ENCODE results near the gene RNF207.

RNF207 gene

DNA sequence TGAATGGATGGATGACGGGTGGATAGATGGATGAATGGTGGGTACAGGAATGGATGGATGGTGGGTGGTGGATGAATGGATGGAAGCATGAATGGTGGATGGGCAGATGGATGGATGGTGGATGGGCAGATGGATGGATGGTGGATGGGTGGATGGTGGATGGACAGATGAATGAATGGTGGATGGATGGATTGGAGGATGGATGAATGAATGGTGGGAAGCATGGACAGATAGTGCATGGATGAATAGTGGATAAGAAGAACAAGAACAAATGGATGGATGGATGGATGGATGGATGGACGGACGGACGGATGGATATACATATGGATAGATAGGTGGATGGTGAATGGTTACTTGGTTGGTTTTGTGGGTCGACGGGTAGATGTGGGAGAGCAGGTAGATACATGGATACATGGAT, 30.5 kb upstream of the RNF207 start:
- no peak for DNase-seq

DNA sequence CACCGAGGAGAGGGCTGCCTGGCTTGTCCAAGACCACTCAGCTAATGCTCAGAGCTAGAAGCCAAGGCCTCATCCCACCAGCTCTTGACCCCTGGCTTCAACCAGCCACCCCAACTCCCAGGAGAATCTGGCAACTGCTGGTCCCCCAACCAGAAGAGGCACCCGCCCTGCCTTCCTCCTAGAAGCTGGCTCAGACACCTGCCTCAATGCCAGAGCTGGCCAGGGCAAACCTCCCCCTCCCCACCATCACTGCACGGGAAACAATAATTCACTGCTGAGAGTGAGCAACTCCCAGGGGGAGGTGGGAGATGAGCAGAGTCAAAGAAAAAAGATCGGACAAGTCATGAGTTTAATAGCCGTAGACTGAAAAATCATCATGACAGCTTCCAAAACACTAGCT, 29.1 kb upstream of the RNF207 start:
- no peak for DNase-seq

DNA sequence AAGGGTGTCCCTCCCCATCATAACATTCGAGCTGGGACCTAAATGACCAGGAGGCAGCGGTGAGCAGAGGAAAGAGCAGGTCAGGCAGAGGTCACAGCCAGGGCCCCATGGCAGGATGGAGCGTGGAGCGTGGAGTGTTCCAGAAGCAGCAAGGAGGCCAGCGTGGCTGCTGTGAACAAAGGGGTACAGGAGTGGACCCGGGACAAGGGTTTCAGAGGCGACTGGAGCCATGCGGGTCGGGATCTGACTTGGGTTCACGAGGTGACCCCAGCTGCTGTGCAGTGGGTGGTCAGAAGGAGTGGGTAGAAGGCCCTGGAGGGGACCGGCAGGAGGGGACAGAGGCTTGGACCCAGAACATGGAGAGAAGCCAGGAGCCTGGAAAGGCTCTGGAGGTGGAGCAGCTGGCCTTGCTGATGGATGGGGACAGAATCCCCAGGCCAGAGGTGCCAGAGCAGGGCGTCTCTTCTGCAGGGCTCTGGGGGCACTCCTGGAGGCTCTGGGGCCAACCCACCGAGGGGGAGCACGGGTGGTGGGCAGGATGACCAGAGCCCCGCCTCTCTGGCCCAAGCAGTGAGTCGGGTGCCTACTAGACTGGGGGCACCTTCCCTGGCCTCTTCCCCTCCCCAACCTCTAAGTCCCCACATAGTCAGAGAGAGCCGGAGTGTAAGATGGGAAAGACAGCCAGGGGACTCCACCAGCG, 28.1 kb upstream of the RNF207 start:
- no peak for DNase-seq

DNA sequence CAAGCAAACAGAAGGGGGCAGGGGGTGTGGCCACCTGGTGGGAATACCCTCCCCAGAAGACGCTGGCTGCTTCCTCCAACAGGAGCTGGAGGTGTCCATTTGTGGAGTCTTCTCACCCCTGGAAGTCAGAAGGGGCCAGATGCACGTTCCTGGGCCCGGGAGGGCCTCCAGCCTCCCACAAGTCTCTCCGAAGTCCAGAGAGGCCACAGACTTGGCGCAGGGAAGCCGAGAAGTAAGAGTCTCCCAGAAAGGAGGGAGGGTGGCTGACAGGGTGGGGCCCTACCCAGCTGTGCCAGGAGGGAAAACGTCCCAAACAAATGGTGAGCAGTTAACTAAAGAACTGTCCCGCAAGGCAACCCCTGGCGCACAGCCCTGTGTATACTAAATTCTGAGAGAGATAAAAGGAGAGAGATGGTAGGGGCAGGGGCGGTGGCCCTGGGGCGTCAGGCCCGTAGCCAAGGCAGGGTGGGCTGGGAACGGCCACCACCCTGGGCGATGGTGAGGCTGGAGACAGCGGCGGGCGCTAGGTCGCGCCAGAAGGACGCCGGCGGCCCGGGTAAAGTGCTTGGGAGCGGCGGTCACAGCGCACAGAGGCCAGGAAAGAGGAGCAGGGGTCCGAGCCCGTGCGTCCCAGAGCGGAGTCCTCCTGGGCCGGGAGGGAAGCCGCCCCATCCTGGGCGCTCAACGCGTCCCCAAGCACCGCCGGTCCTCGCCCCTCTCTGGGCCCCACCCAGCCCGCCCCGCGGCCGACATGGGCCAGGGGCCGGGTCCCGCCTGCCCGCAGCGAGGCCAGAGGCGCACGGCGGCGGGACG, 27.0 kb upstream of the RNF207 start:
- DNase-seq: no peak

DNA sequence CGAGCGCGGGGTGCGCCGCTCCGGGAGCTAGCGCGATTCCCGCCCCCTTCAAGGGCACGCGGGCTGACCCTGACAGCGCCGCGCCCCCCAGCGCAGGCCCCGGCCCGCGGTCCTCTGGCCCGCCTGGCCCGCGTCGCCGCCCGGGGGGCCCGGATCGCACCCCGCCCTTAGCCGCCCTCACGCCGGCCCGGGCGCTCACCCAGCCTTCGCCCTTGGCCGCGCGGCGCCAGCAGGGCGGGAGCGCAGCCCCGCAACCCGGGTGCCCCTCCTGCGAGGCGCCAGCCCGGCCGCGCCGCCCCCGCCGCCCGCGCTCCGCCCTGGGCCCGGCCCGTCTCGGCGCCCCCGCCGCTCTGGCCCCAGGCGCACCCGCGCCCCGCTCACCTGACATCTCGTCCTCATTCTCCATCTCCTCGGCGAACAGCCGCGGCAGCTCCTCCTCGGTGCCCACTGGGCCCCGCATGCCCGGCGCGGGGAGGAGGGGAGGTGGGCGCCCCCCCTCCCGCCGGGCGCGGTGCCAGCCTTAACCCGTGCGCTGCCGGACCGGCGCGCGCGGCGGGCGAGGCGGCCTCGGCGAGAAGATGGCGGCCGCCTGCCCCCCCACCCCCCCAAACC, 26.2 kb upstream of the RNF207 start:
- no peak for DNase-seq

DNA sequence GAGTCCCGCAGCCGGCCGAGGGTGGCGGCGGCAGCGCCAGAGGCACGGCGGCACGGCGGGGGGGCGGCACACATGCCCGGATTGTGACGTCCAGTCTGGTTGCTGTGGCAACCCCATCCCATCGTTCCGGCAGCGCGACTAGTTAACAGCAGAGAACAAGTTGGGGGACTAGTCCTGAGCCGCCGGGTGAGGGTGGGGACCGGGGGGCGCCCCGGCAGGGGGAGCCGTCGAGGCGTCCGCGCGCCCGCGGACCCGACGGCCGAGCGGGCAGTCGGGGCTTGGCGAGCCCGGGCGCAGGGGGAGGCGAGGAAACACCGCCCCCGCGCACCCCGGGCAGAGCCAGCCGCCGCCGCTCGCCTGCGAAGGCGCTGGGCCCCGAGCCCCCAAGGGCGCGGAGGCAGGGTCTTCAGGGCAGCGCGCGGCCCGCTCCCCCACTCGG, 25.6 kb upstream of the RNF207 start, which contains the start of gene CHD5:
Gene CHD5, minus strand, starts transcription at position 54 of the 439 bp plus-strand sequence. CDS start 298 bp downstream, outside the sequence.
- DNase-seq: no peak

DNA sequence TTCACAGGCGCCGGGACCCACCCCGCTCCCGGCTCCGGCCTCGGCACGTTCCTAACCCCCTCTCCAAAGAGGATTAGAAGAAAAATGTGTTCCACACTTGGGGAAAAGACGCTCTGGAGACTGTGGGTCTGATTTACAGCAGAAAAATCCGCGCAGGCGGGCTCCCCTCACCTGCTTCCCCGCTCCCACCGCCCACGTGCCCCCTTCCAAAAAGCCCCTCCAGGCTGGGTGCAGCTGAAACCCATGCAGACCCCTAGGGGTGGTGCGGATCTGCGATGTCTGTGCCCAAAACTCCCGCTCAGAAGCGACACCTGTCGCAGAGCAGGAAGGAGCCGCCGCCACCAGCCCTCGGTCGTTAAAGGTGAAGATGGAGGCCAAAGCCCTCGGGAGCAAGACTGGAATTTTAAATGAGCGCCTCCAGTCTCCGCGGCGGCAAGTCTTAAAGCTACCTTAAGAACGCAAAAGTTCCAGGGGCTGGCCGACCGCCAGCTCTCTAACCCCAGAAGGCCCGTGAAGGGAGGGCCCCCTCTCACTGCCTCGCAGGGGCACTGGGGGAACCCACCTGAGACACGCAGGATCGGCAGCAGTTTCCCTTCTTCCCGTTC, 25.1 kb upstream of the RNF207 start:
- no peak for DNase-seq

DNA sequence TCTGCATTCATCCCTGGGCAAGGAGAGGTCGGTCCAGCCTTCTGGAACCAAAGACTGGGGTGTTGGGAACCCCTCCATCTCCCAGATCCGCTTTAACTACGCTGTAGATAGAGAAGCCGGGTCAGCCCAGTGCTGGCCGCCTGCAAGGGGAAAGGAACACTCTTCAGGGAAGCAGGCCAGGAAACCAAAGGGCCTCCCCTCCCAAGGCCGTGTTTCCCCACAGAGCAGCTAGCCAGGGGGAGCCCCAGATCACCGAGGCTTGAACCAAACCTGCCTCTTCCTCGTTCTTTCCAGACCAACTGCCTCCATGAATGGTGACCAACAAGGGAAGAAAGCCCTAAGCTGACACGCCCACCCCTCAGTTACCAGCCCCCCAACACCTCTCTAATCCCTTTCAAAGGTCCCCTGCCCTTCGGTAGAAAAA, 24.6 kb upstream of the RNF207 start:
- no peak for DNase-seq

DNA sequence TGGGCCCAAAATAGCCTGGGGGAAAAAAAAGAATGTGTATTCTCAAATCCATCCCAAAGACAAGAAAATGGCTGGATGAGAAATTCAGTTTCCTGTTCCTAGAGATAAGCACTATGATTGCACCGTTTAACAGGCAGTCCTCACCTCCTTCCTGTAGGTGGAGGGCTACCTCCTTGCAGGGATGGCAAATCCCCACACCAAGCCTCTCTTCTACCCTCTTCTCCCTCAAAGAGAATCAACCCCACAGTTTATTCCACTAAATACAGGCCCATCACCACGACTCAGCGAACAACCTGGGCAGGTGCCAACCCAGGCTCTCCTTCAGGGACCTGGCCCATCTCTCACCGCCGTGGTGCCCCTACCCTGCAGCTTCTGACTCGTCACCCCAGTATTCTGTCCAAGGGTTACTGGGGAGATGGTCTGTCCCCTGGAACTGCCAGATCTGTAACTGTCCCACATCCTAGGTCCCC, 22.4 kb upstream of the RNF207 start:
- peak; percentile 34 for DNase-seq

DNA sequence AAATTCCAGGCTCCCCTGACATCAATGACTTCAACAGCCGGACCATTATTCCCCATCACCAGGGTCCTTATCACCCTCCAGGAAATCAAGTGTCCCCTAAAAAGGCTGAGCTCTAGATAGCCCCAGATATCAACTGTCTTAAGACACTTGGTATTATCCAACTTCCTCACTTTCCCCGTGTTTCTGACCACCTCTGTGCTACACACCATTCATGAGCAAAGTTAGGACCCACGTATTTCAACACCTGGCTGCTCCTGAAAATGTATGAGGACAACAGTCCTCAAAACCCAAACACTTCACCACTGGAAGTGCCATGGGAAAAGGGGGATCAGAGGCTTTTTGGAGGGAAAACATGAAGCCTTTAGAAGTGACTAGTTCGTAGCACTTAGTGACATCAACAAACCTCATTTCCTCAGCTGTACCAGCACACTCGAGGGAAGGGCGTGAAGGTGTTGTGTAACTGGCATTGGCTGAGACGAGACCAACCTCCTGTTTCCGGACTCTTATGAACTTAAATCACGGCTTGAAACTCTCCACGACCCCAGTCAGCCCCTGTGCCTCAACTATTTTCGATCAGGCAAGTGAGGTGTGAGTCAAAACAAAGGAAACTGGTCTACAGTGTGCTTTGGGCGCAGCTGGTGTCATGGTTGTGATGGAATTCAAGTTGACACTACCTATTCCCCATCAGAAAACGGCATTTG, 21.7 kb upstream of the RNF207 start:
- no peak for DNase-seq

DNA sequence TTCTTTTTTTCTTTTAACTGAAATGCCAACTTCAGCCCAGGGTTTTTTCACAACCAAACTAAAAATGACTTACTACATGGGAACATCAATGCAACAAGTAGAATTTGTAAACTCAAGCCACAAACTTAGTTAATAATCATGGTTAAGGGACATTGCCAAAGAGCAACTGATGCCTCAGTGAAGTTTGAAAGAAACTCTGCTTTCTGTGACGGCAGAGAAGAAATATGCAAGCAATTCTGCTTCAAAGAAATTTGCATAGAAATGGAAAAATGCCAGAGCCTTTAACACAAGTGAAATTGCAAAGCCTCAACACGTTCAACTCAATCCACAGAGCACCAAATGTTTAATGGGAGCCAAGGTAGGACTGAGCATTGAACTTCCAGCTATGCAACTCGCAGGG, 20.8 kb upstream of the RNF207 start:
- no peak for DNase-seq

DNA sequence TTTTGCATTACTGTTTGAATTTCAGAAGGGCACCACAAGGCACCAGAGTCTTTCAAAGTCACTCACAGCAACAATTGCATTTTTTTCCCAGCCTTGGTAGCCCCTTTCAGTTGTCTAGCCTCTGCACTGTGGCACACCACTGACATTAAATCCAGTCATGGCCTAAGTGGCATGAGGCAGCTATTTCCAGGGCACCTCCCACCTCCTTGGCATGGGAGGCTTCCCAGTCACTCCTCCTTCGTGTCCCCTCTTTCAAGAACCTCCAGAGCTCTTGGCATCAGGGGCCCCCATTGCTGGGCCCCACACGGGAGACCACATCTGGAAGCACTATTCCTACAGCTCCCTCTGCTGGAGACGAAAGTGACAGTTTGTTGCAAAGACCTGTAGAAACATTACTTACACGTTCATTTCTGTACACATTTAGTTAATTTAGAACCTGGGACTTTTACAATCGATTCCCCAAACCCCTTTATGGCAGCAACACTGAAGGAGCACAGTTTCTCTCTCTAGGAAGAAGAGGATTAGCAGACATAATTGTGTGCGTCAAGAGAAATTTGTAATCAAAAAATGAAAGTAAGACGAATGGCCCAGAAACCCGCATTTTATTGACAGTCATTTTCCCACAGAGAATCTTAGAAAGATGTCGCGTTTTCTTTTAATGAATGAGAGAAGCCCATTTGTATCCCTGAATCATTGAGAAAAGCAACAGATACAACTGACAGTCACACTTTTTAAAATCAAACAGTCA, 20.1 kb upstream of the RNF207 start:
- DNase-seq: peak; percentile 49

DNA sequence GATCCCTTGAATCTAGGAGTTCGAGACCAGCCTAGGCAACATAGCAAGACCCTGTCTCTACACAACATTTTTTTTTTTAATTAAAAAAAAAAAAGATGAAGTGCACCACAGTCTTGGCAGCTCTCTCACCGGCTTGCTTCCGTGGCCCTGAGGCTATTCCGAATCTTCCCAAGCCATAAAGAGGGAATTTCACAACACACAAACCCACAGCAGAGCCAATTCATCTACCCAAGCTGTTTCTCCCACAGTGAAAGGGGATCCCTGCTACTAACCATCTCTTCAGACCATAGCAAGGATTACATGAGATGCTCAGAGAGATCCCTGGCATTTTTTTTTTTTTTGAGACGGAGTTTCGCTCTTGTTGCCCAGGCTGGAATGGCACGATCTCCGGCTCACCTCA, 17.5 kb upstream of the RNF207 start:
- DNase-seq: no peak

DNA sequence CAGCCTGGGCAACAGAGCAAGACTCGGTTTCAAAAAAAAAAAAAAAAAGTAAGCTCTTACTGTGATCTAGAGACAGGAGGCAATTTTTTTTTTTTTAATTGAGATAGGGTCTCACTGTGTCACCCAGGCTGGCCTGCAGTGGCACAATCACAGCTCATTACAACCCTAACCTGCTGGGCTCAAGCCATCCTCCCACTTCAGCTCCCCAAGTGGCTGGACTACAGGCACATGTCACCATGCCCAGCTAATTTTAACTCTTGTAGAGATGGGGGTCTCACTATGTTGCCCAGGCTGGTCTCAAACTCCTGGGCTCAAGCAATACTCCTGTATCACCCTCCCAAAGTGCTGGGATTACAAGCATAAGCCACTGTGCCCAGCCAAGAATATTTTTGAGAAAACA, 14.0 kb upstream of the RNF207 start:
- no peak for DNase-seq

DNA sequence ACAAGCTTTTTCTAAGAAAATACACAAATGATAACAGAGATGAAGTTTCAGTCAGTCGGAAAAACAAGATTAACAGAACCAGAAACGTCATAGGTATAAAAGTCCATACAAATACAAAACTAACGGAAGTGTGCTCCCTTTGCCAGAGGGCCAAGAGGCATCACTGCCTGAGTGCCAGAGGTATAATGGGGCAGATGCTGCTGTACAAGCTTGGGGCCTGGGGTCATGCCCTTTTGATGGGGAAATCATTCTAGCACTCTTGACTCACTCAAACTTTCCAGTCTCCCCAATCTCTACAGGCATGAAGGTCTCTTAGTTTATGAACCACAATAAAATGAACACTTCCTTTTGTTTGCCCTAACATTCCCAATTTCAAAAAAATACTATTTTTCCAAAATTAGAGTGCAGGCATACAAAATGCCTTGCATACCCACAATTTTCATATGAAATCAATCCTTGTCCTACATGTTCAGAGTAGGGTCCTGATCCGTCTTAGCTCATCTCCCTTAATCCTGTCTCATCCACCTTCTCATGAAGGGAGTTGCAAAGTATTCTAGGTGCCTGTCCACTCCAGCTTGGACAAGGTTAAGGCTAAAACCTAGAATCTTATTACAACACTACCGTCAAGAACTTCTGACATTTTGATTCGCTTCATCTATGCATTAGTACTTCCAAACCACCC, 8.0 kb upstream of the RNF207 start:
- DNase-seq: no peak

DNA sequence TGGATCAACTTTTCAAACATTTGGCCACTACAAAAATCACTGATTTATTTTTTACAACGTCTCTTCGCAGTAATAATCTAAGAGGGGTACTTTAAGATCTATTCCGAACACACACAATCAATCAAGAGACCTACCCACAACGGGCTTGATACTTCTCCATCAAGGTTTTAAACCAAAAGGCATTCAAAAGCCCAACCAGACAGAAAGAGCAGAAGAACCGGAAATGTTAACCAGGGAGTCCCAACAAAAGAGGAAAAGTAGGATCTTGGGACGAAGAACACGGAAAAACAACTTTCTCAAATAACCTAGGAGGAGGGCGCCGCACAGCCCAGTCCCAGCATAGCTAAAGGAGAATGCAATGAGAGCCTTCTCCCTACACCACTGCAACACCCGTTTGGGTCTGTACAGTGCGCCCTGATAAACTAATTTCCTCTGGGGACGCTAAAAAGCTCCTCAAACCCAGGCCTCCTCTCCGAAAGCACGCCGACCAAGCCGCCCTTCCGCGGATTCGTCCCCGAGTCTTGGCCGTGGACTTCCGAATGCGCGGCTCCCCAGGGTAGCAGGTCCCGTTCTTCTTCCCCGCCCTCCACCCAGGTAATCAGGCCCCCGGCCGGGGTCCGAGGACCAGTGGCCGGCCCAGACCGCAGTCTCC, 7.1 kb upstream of the RNF207 start:
- DNase-seq: peak; percentile 33

DNA sequence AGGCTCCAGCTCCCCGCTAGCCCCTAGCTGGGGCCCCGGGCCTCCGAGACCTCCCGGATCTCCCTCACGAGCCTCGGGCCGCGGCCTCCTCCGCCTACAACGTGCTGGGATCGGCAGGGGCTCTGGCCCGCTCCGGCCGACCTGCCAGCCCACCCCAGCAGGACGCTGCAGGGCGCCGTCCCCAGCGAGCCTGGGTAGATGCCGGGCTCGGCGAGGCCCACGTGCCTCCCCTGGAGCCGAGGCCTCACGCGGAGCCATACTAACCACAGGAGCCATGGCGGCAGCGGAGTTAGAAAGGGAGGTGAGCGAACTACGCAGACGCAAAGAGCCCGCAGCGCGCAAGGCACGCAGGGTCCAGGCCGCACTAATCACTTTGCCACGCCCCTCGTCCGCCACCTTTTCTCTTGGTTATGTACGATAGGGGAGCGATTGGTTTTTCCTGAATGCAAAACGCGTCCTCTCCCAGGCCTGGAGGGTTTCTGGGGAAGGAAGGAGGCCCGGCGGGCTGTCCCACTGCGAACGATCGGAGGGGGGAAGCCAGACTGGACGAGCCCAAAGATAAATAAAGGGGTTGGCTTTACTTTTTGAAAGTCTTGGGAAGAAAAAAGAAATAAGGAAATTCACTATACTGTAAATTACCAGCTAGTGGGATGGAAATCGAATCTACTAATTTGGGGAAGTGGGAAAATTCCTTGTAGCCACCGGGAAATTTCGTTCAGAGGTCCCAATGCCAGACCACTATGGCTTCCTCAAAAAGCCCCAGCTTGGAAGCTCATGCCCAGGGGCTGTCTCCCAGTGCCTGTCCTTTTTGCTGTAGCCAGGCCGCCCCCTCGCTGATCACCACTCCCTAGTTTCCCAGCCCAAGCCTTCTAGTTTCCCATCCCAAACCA, 6.4 kb upstream of the RNF207 start, which contains the start of gene RPL22:
Gene RPL22, minus strand, starts transcription at position 298 of the 890 bp plus-strand sequence. Its CDS starts 22 bp downstream, at position 276.
- DNase-seq: peak; percentile 99

DNA sequence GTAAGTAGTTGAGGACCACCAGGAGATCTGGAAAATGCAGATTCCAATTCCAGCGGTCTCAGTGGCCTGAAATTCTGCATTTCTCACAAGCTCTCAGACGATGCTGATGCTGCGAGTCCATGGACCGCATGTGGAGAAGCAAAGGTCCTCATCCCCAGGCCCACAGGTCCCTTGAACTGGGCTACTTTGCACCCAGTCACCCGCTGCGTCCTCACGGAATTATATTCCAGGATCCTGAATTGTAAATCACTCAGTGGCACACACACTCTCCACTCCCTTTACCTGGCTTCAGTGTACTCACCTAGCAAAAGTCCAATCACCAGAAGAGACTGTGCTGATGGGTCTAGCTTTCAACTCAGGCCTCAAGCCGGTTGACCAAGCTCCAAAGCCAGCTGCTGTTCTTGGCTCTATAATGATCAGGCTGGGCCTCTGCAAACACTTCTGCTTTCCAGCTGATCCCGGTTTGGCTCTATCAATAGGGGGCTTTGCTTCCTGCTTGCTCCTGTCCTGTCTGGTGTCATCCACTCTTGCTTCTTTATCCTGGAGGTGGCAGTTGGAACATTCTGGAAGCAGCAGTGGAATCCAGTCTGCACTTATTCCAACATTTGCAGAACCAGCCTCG, 5.6 kb upstream of the RNF207 start:
- peak; percentile 52 for DNase-seq

DNA sequence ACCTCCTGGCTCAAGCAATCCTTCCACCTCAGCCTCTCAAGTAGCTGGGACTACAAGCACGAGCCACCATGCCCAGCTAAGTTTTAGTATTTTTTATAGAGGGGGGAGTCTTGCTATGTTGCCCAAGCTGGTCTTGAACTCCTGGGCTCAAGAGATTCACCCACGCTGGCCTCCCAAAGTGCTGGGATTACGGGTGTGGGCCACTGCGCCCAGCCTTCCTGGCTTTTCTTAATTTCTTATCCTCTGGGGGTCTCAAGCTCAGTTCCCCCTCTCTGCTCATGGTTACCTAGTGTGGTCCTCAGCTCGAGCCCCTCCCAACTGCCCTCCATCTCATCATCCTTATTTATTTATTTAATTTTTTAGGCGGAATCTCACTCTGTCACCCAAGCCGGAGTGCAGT, 3.7 kb upstream of the RNF207 start:
- DNase-seq: no peak
